ENCODE measurements around the gene DAP.

Gene DAP

DNA sequence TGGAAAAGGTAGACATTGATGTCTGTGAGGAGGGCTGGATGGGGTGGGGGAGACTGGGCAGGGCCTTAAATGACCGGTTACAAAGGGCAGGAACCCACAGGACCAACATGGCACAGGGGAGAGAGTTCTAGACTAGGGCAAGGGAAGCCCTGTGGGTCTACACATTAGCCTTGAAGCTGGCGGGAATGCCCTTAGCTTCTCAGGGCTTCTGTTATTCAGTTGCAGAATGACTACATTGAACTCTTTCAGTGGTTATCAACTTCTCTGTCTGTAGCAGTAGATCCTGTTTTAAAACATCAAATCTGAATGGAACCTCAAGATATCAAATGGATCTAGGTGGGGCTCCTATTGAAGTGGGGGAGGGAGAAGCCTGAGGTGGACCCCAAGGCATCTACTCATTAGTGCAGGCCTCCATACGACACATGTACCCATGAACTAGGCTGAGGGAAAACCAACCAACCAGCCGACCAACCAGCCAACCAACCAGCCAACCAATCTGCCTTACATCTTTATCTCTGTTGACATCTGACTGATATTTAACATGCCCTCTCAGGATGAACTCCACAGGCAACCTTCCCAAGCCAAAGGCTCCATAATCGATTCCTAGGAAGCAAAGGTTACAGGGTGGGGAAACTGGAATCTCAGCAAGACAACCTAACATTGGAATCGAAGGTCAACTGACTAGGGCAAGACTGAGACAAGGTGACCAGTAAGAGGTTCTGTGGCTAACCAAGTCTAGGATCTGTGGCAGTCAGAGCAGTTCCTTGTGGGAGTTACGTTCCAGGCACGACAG, 48.3 kb downstream of the DAP start:
- in situ Hi-C loops (cut with MboI; ENCODE audit: low sequenced_read_pairs) = no loop called here

DNA sequence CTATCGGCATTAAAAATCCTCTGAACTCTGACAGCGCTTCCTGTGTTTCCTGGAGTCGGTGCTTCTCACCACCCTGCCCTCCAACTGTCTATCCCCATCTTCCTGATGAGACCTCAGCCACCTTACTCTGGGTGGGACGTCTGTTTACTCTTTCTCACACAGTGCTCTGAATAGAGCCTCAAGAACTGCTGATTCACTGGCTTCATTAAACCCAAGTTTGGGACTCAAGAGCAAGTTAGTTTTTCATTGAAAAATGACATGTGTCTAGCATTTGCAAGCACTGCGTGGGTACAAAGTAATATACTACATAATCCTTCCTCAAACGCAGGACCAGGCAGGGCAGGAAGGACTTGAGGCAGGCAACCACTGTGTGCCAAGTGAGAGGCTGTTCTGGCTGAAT, 49.5 kb downstream of the DAP start:
- in situ Hi-C loops (cut with MboI; ENCODE audit: low sequenced_read_pairs) = no loop called here

DNA sequence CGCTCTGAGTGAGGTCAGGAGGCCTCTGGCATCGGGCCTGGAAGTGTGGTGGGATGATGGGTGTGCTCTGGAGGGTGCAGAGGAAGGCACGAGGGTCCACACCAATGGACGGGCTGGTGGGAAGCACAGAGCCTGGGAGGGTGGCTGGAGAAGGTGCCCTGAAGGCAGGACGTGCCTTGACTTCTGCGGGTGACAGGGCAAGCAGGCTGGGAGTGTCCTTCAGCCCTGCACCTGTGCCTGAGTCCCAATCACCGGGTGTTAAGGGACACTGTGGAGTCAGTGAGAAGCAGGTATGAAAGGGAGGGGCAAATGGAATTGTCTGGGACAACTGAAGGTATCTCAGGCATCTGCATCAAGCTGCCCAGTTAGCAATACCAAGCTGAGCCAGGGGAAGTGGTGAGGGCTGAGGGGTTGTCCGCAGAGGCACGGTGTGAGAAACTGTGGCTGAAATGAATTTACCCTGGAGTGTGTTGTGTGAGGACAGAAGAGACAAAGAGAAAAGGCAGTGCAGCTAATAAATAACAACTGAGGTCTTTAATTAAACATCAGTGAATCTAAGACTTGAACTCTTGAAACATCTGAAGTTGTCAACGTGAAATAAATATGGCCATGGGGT, 50.4 kb downstream of the DAP start:
- in situ Hi-C loops (cut with MboI; ENCODE audit: low sequenced_read_pairs) = no loop called here

DNA sequence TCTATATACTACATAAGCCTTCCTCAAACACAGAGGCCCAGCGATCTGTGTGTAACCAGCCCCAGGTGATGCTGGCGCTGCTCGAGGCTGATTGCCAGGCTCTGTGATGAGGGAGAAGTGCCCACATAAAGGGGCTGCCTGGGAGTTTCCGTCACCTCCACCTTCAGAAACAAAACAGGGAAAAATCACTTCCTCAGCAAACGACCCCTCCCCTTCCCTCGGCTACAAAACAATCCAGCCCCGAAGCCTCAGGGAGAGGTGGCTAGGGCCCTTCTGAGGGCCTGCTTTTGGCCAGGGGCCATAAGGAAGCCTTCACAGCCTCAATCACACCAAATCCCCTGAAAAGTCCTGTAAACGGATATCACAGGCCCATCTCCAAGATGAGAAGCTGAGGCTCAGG, 51.1 kb downstream of the DAP start:
- in situ Hi-C loops (cut with MboI; ENCODE audit: low sequenced_read_pairs) = no loop called here

DNA sequence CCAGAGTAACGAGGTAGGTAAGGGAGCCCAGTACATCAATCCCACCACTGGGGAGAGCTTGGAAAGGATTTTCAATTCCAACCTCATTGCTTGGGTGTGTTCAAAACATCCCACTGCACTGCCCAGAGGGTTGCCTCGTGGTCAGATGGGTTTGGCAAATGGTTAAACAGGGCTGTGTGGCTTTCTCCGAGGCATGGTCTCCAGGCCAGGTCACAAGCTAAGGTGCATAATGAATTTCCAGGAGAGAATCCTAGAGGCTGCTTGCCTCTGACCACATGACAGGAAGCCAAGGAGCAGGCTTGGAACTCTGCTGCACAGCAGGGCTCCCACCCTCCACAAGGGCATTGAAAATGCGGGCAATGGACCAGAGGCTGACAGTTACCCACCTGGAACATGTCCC, 51.6 kb downstream of the DAP start:
- in situ Hi-C loops (cut with MboI; ENCODE audit: low sequenced_read_pairs) = no loop called here

DNA sequence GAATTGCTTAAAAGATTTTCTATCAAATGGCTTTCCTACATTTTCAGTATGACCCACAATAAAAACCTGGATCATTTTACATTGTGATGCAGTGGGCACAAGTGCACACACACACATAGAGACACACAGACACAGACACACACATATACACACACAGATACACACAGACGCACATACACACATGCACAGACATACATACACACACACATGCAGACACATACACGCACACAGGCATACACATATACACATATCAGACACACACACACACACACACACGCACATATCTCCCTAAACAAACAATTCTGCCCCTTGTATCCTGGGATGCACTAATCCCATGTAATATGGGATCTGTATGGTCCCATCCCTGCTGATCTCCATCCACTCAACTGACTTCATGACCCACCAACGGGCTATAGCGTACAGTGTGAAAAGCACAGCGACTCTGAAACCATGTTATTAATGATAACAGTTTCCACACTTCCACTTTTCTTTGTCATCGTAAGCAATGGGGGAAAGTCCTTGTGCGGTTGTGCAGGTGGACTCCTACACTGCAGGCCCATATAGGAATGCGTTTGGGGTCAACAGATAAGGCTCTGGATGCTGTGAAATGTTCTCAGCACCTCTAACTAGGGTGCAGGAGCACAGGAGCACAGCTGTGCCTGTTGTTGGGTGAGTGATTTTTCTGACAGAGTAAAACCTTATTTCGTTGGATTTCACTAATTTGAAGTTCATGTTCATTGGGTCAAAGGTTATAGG, 52.7 kb downstream of the DAP start:
- in situ Hi-C loops (cut with MboI; ENCODE audit: low sequenced_read_pairs) = no loop called here

DNA sequence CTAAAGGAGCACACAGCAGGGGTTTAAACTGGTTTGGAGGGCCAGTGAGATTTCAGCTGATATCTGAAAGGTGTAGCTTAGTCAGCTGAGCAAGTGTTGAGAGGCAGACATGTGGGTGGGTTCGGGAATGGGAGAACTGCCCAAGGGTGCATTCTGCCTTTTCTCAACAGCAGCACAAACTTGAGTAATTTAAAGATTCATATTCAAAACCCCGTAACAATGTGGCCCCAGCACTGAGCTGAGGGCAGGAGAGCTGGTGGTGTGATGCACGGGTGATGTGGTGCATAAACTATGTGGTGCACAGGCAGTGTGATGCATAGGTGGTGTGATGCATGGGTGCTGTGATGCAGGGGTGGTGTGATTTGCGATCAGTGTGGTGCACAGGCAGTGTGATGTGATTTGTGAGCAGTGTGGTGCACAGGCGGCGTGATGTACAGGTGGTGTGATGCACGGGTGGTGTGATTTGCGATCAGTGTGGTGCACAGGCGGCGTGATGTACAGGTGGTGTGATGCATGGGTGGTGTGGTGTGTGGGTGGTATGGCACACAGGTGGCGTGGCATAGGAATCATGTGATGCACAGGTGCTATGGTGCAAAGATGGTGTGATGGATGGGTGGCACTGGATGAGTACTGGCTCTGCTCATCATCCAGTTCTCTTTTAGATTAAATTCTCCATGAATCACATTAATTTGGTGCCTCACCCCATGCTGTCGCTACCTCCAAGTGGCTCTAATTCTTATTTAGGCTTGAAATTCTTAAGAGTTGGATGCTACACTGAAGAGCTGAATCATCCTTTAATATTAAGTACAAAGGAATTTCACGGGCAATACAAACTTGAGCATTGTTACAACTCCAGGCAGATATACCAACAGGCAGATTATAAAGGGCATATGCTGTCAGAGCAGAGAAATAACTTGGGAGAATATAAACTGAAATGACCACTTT, 53.6 kb downstream of the DAP start:
- in situ Hi-C loops (cut with MboI; ENCODE audit: low sequenced_read_pairs) = no loop called here

DNA sequence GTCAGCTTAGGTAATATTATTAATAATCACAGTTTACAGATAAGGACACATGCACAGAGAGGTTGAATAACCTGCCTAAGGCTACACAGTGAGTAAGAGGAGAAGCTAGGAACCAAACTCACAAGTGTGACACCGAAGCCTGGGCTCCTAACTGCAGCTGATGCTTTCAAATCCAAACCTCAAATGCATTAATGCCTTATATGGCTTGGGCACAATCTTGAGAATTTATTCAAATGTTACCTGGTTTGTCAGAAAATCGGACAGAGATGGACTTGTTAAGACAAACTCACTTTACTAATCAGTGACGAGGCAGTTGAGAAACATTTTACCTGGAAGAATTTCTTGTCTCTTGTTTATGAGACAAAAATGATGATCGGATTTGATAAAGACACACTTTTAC, 54.7 kb downstream of the DAP start:
- in situ Hi-C loops (cut with MboI; ENCODE audit: low sequenced_read_pairs) = no loop called here

DNA sequence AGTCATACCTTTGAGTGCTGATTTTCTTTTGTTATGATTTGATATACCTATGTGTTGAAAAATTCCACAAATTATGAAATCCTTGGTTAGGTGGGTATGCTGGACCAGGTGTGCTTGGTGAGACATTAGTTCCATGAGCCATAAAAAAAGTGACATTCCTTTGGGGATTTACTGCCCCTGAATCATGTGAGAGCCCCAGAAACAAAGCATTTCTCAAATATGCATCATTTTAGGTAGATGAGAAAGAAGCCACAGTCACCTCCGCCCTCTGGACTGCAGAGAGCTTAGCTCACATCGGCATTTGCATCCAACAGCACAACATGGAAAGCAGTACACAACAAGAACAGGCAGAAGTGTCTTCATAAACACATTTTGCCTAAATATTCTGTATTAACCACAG, 55.3 kb downstream of the DAP start:
- in situ Hi-C loops (cut with MboI; ENCODE audit: low sequenced_read_pairs) = no loop called here

DNA sequence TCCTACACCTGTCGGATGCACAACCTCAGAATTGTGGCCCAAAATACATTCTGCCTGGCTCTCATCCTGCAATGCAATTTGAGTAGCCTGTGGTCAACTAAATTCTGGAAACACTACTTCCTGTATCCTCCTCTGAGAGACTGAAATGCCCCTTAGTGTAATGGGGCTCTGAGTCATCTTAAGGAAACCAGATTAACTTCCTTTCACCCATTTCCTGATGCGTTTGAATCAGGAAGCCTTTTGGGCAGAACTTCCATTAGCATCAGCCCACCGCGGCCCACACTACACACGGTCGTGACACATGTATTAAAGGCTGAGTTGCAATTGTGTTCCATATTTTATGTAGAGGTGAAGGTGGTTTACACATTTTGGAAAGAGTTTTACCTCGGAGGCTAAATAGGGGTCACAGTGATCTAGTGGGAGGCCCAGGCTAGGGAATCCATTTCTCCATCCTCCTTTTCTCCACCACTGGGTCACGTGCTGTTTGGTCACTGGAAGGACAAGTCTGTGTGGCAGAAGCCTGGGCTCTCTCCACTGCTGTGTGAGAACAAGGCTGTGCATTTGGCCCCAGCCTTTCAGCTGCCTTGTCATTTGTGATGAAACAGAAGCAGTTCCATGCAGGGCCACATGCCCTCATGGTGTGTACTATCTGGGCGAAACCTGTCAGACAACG, 55.9 kb downstream of the DAP start:
- in situ Hi-C loops (cut with MboI; ENCODE audit: low sequenced_read_pairs) = no loop called here

DNA sequence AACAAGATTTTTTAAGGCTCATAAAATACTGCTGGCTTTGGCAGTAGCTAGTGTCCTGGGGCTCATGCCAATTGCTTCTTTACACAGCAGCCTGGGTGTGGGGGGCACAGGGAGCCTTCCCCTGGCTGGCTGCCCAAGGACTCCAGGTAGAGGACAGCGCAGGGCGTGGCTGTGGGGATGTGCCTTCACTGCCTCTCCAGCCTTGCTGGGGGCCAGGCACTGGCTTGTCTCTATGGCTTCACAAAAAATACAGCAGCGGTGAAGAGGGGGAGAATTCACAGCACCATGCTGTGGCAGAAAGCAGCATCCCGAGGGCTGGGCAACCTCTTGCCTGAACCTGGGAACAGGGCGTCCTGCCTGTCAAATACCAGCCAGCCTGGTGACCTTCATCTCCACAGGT, 57.4 kb downstream of the DAP start:
- in situ Hi-C loops (cut with MboI; ENCODE audit: low sequenced_read_pairs) = no loop called here

DNA sequence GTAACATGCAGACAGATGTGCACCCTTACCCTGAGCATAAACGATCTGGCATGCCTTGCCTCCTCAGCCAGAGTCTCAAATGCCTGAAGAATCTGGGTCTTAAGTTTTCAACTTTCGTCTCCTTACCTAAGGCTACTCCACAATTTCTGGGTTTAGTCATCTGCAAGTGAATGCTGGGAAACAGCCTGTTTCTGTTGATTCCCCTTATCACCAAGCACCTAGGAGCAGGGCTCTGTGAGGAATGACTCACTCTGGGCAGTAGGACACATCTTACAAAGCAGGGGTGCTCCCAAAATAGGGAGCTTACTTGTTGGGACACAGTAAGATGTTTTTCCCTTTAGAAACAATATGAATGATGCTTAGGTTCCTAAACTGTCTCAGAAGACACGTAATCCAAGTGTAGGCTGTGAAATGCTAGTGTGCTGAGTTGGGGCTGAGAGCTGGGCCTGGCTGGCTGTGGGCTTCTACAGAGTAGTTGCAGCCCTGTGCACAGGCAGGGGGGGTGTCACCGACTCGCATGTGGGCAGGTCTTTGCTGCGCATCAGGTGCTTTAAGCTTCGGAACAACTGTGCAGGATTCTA, 58.0 kb downstream of the DAP start:
- in situ Hi-C loops (cut with MboI; ENCODE audit: low sequenced_read_pairs) = no loop called here

DNA sequence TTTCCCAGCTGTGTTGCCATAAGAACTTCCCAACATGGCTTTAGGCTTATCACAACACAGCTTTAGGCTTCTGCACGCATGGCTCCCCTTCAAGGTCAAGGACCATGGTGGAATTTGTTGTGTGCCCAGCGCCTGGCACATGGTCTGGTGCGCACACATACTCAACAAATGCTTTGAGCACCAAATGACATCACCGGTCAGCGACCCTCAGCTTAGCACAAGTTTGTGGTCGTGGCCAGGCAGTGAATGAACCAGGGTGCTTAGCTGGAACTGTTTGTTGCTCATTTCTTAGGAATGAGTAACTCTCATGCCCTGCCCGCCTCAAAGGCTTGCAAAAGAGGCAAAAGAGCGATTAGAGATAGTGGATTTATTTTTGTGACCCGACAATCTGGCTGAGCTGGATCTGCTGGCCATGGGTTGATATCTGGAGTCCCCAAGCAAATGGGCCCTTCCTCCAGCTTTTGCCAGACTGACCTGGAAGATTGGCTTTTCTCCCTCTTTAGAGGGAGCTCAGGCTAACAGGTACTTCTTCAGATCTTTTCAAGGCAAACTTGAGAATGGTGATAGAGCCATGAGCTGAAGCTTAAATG, 58.9 kb downstream of the DAP start:
- in situ Hi-C loops (cut with MboI; ENCODE audit: low sequenced_read_pairs) = no loop called here

DNA sequence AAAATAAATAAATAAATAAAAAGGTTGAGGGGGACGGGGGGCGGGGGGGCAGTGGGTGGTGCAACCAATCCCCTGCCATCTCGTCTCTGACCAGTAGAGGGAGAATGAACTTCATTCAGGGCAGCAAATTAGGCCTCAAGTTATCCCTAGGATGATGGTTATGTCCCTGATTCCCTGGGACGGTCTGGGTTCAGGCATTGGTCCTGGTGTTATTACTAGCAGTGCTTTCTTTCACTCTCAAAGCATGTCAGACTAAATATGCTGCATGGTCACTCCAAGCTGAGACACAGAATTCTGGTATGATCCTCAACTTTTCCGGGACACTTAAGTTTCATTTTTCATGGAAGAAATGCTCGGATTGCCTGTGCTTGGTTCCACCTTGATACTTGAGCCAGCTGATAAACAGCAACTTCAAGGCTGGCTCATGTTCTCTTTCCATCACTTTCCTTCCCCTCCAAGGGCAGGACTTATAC, 59.4 kb downstream of the DAP start:
- in situ Hi-C loops (cut with MboI; ENCODE audit: low sequenced_read_pairs) = no loop called here

DNA sequence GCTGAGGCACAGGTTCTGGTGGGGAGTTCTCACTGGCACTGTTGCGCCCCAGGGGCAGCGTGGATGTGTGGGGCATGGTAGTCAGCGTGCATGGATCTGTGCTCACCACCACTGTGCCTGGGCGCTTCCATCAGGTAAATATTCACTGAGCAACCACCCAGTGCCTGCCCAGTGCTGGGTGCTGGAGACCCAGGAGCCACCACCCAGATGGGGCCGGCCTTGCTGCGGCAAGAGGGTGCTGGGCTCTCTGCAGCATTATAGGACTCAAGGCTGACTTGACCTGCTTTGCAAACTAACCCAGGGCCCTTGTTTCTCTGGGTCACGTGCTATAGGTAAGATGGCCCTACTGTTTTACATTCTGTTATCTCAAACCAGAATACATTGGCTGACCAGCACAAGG, 60.5 kb downstream of the DAP start:
- in situ Hi-C loops (cut with MboI; ENCODE audit: low sequenced_read_pairs) = no loop called here

DNA sequence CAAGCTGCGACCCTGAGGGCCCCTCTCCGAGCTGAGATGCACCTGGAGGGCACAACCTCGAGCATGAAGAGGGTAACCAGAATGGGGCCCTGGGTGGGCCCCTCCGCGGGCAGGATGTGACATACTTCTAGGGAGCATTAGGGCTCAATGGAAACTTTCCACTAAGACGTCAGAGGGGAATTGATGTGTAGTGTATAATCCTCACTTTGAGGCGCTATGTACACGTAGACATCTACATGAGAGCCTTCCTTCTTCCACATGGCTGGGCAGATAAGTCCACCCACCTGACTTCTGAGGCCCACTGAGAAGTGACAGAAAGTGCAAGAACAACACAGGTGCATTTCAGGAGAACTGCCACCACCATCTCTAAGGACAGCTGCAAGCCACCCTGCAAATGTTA, 61.0 kb downstream of the DAP start:
- in situ Hi-C loops (cut with MboI; ENCODE audit: low sequenced_read_pairs) = no loop called here

DNA sequence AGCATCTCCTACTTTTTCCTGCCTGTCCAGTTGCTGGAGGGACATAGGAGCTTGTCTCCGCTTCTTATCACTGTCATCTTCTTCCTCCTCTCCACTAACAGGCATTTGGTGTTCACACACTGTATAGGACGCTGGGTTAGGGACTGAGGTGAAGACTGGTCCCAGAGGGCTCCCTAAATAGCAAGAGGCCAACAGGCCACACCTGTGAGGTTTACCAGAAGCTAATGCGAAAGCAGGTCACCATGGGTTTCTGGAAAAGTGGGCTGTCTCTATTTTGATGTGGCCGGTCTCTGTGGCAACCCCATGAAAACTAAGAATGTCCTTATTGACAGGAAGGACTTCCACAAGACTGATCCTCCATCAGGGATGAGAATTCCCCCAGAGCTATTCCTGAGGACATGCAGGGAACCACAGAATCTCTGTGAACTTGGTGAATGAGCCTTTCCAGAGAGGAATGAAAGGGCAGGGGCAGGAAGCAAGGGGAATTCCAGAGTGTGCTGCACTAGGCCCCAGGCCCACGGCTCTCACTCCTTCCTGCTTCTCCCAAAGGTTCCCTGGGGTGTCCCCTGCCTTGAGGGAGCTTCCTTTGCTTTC, 61.7 kb downstream of the DAP start:
- in situ Hi-C loops (cut with MboI; ENCODE audit: low sequenced_read_pairs) = no loop called here

DNA sequence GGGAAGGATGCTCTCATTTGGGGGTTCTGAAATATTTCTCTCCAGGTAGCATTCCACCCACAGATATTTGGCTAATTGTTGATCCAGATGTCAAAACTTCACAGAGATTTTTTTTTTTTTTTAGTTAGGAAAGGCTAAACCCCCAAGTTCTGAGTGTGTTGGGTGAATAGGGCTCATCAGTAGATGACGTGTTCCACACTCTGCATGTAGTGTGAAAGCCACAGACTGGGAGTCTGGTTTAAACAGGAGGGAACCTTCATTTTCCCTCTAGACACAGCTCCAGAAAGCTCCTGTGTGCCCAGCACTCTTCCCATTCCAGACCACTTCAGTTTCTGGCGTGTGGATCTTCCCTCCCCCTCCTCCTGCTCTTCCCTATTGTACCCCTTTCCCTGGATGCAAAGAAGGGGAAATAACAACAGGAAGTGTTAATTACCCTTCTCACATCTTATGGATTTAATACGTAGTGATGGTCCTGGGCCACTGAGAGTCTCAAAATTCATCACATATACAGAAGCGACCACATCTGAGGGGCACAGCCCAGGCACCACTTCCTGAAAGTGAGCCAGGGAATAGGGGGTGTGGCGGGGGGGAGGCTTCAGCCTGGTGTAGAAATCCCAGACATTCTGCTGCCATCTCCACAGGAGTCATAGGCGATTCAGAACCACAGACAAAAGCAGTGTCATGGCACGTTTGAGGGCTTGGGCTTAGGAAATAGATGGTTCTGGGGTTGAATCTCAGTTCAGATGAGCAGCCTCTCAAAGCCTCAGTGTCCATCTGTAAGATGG, 65.1 kb downstream of the DAP start:
- in situ Hi-C loops (cut with MboI; ENCODE audit: low sequenced_read_pairs) = no loop called here

Data from HL-60/S4 treated with retinoic acid at 250 ng/mL for 4 days and 3 days (cell line).